AG10803 (cell line): Measurements from ENCODE around the gene SSU72.
A peak's percentile ranks its signal among the peaks of the same experiment; 100 is the strongest.

Experiments
- DNase-seq: peaks from one replicate; pipeline ENCODE4 v3.0.0; 2010; ENCODE audit warnings: low read depth
- H3K4me3 ChIP-seq: 2 replicates; pipeline ENCODE4 v1.5.1; 2011; ENCODE audit warnings: mild to moderate bottlenecking, low read length, control low read depth
- TF ChIP-seq, protein P1 (sequence below): conservative IDR thresholded peaks from 2 replicates; pipeline ENCODE4 v1.5.1; 2011; ENCODE audit warnings: mild to moderate bottlenecking, low read length, control low read depth, inconsistent platforms

SSU72 gene

DNA sequence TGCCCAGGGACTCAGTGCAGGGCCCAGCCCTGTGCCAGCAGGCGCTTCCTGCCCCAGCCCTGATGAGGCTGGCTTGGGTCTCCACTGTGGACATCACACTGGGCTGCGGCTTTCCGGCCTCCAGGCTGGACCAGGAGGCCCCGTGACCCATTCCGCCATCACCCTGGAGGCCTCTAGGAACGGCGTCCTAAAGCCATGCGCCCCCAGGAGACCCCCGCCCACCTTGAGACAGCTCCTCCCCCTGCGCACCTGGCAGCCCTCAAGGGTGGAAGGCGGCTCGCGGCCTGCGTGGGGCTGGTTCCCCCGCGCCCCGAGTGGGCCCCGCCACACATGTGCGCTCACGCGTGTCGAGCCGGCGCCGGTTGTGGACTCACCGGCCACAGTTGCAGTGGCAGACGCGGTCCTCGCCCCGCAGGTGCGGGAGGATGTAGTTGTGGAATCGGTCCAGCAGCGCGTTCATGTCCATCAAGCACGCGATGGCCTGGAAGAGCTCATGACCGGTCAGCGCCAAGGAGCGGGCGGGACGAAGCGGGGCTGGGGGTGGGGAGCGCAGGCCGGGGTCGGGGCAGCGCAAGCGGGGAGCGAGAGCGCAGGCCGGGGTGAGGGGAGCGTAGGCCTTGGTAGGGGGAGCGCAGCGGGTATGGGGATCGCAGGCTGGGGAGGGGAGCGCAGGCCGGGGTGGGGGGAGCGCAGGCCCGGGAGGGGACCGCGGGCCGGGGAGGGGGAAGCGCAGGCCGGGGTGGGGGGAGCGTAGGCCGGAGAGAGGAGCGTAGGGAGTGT, 35.2 kb downstream of the SSU72 start:
- DNase-seq: peak; percentile 33
- peak overlapping the region; percentile 69 for H3K4me3 ChIP-seq
- TF ChIP-seq, protein P1, sequence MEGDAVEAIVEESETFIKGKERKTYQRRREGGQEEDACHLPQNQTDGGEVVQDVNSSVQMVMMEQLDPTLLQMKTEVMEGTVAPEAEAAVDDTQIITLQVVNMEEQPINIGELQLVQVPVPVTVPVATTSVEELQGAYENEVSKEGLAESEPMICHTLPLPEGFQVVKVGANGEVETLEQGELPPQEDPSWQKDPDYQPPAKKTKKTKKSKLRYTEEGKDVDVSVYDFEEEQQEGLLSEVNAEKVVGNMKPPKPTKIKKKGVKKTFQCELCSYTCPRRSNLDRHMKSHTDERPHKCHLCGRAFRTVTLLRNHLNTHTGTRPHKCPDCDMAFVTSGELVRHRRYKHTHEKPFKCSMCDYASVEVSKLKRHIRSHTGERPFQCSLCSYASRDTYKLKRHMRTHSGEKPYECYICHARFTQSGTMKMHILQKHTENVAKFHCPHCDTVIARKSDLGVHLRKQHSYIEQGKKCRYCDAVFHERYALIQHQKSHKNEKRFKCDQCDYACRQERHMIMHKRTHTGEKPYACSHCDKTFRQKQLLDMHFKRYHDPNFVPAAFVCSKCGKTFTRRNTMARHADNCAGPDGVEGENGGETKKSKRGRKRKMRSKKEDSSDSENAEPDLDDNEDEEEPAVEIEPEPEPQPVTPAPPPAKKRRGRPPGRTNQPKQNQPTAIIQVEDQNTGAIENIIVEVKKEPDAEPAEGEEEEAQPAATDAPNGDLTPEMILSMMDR: no peak

DNA sequence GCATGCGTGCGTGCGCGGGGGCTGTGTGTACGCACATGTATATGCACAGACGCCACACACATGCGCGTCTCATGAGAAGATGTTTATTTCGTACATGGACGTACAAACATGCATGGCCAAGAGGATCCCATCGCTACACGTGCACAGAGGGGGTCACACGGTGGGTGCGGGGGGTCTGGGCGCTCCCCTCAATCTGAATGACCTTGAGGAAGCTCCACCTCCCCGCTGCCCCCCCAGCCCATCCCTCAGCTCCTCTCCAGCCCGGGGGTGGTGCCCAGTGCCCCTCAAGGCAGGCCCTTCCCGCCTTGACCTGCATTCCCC, 35.7 kb downstream of the SSU72 start:
- TF ChIP-seq, protein P1: no peak
- no peak for DNase-seq
- H3K4me3 ChIP-seq: peak overlapping the region; percentile 69

- TF ChIP-seq, protein P1: no peak
- H3K4me3 ChIP-seq: no peak overlapping the region; the same call in 1 of the 2 replicates
- DNase-seq: no peak
Measured at GRCh38 chr1:1538334-1538733, 36.3 kb downstream of the SSU72 start.

- TF ChIP-seq, protein P1: no peak
- no peak overlapping the region for H3K4me3 ChIP-seq
- no peak for DNase-seq
Measured at GRCh38 chr1:1537626-1538250, 36.9 kb downstream of the SSU72 start.

GRCh38 chr1:1536938-1537546, 37.6 kb downstream of the SSU72 start:
- TF ChIP-seq, protein P1: no peak
- no peak overlapping the region for H3K4me3 ChIP-seq
- DNase-seq: no peak

- no peak for DNase-seq
- TF ChIP-seq, protein P1: no peak
- no peak overlapping the region for H3K4me3 ChIP-seq
Measured at GRCh38 chr1:1536019-1536937, 38.4 kb downstream of the SSU72 start.
